Frontal cortex (tissue), 4 donors: ENCODE results near the gene ECHDC3. TPM values are rescaled to one million over a fixed set of nuclear protein-coding genes. Genes with fewer than 3 reads are reported as not detected.
"Not testable (repeated sequence)": the region's sequence is repeated elsewhere in the genome, so short reads cannot be mapped to it uniquely, and the experiment has no call there.

ENCODE experiments used
- DNase-seq, 2 donors: peaks; one replicate each; pipeline ENCODE4 v3.0.0; 2012; ENCODE audit warnings: low spot score in 2 of 2
- FAIRE-seq: peaks from 2 replicates; lab custom pipeline; 2012; peaks lifted over from hg19 to GRCh38; lab: Jason Lieb, UNC
- total RNA-seq: library from RNA; depleted of rRNA; stranded (reverse); fragments of >200 nt; gene quantifications from one replicate; pipeline ENCODE4 v1.2.3, GENCODE V29; 2014
- donor health status: control.
- donor health status: control.
- donor health status: control.

The ECHDC3 gene, protein sequence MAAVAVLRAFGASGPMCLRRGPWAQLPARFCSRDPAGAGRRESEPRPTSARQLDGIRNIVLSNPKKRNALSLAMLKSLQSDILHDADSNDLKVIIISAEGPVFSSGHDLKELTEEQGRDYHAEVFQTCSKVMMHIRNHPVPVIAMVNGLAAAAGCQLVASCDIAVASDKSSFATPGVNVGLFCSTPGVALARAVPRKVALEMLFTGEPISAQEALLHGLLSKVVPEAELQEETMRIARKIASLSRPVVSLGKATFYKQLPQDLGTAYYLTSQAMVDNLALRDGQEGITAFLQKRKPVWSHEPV
- 1.6 TPM for total RNA-seq

DNA sequence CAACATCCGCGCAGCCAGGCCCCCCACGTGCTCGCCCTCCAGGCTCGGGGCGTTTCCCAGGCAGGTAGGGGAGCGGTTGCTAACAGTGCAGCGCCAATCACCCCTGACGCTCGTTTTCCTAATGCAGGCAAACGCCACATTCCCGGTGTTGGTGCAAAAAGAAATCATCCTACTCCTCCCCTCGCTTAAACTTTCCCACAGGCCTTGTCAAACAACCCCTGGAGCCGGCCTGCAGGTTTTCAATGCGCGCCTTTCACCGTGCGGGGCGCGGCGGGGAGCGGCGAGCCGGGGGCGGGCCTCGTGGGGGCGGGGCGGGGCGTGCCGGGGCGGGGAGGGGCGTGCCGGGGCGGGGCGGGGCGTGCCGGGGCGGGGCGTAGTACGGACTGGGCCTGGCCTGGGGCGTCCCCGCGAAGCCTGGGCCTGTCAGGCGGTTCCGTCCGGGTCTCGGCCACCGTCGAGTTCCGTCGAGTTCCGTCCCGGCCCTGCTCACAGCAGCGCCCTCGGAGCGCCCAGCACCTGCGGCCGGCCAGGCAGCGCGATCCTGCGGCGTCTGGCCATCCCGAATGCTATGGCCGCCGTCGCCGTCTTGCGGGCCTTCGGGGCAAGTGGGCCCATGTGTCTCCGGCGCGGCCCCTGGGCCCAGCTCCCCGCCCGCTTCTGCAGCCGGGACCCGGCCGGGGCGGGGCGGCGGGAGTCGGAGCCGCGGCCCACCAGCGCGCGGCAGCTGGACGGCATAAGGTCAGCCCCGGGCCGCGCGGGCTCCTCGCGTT, at the start of gene ECHDC3:
Gene ECHDC3, plus strand, starts transcription at position 374 of the 770 bp plus-strand sequence. Its CDS starts 195 bp downstream, at position 569.
- peak; percentile 78 to 85 for DNase-seq
- no peak for FAIRE-seq

DNA sequence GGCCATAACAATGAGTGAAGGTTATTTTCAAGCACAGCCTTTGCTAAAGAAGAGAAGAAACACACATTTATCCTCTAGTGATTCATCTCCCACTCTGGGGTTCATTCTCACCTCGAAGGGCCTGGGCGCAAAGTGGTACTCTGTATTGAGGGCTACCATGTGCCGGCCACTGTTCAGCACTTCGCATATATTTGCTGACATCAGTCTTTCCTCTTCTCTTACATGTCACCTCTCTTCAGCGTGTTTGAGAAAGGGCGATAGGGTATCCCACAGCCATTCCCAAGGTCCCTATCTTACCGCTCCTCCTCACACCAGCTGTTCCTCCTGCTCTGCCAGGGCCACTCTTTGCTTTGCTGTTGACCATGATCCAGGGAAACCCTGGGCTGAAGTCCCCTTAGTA, 48.8 kb upstream of the ECHDC3 start:
- DNase-seq: no peak
- no peak for FAIRE-seq

DNA sequence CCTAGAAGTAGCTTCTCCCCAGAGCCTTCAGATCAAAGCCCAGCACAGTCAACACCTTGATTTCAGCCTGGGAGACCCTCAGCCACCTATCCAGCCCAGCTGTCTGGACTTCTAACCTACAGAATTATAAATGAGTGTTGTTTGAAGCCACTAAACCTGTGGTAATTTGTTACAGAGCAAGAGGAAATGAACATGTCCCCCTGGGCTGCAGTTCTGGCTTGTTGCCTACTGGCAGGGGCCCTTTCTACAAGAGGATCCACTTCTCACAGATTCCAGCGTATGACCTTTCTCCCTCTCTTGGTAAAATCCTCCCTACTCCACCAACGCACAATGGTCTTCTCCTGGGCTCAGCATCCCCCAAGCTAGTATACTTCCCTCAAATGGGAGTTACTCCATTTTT, 46.4 kb upstream of the ECHDC3 start:
- no peak for FAIRE-seq
- DNase-seq: no peak

DNA sequence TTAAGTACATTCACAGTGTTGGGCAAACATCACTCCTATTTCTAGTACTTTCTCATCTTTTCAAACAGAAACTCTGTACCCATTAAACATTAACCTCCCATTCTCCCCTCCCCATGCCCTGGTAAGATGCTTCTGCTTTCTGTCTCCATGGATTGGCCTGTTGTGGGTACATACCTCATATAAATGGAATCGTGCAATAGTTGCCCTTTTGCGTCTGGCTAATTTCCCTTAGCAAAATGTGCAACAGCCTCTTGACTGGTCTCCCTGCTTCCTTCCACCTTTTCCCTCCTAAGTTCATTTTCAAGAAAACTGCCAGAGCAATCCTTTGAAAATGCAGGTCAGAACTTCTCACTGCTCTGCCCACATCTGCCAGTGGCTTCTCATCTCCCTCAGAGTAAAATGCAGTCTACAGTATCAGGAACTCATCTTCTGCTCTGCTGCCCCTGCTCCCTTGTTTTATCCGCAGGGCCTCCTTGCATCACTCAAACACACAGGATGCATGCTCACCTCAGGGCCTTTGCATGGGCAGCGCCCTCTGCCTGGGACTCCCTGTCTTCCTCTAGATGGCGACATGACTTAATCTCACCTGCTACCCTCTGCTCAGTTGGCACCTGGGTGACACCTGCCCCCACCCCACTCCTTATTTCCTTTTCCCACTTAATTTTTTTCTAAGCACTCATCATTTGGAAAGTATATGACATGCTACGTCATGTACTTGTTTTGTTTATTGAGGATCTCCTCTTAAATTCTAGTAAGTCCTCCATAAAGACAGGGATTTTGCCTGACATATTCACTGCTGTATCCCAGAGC, 44.3 kb upstream of the ECHDC3 start:
- DNase-seq: no peak
- FAIRE-seq: no peak

DNA sequence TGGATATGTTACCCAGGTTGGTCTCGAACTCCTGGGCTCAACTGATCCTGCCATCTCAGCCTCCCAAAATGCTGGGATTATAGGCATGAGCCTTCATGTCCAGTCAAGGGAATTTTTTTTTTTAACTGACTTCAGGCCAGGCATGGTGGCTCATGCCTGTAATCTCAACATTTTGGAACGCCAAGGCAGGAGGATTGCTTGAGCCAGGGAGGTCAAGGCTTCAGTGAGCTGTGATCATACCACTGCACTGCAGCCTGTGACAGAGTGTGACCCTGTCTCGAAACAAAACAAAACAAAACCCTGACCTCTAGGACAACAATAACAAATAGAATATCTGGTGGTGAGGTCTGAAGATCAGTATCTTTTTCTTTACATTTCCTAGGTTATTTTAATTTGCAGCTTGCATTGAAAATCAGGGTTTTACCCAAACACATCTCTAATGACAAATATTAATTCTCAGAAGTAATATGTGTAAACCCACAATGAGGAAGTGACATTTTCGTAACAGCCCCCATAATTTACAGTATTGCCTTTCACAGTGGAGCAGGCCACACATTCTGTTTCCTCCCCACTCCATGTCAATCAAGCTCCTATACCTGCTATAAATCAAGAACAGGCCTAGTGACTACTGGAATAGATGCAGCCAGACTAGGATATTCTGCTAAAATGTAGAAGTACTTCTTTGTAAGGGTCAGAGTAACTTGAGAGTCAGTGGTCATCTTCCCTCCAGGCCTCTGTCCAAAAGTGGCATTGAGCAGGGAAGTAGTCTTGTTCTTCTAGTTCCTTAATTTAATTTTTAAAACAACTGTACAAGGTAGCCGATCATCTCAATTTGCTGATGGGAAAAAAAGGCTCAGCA, 43.3 kb upstream of the ECHDC3 start:
- FAIRE-seq: no peak
- no peak for DNase-seq

DNA sequence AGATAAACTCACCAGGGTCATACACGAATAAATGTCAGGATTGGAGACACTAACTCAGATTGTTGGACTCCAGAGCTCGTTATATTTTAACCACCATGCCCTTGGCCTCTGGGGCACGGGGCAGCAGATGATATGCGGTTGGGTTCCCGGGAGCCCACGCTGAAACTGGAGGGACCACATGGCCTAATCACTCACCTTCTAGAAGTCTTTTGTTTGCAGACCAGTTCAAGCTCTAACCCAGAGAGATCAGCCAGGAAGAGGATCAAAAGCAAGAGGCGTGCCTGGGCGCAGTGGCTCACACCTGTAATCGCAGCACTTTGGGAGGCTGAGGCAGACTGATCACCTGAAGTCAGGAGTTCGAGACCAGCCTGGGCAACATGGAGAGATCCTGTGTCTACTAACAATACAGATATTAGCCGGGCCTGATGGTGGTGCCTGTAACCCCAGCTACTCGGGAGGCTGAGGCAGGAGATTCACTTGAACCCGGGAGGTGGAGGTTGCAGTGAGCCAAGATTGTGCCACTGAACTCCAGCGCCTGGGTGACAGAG, 42.6 kb upstream of the ECHDC3 start:
- DNase-seq (no peak), FAIRE-seq (no peak)

DNA sequence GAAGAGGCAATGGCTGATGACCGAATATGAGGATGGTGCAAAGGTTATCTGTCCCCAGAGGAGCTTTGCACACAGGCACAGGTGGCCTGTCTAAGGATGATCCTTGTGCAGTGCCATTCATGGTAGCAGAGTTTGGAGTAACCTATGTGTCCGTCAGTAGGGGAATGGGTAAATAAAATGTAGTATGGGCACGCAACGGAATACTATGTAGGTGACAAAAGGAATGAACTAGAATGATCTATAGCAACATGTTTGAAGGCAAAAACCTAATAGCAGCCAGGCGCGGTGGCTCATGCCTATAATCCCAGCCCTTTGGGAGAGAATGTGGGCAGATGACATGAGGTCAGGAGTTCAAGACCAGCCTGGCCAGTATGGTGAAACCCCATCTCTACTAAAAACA, 41.6 kb upstream of the ECHDC3 start:
- FAIRE-seq: no peak
- DNase-seq: no peak

DNA sequence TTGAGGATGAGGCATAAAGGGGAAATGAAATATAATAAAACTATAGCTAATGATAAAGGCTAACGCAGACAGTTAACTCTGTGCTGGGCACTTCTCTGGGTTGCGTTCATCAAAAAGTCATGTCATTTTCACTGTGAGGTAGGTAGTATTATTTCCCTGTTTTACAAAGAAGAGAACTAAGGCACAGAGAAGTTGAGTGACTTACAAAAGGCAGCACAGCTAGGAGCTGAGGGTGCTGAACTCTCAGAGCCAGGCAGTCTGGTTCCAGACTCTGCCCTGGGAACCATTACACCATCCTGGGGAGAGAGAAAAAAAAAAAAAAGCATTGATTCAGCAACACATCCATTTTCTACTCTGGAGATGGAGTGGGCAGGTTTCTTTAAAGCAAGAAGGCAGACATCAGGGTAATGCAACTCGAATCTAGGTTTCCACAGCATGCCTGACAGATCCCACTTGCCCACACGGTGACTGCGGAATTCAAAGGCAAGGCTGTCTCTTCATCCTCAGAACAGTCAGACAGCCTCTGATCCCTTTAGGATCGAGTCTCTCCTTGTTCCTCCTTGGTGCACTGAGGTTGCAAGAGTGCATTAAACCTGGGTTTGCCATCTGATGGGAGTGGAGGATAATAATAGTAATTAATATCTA, 40.6 kb upstream of the ECHDC3 start:
- FAIRE-seq: no peak

DNA sequence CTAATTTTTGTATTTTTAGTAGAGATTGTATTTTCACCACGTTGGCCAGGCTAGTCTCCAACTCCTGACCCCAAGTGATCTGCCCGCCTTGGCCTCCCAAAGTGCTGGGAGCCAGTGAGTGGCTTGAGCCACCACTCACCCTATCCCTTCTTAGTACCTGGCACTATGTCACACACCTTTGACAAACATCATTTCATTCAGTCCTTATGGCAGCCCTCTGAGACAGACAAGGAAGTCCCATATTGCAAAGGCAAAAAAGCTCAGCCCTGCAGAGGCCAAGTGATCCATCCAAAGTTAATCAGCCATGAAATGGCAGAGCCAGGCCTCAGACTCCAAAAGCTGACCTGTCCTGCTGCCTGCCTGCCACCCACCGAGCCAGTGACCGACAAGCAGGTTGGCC, 39.9 kb upstream of the ECHDC3 start:
- DNase-seq: no peak
- FAIRE-seq: no peak

More for the DNA sequence above, 40.6 kb upstream of the ECHDC3 start:
- DNase-seq: no peak

DNA sequence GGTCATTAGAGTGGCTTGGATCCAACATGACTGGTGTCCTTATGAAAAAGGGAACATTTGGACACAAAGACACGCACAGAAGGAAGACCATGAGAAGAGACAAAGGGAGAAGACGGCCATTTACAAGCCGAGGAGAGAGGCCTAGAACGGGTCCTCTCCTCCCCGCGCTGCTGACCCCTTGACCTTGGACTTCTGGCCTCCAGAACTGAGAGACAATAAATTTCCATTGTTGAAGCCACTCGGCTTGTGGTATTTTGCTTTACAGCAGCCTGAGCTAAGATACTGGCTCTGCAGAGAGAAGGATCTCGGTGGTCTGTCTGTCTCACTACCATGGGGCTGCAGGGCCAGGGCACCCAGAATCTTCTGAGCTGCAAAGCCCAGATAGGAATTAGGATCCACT, 38.1 kb upstream of the ECHDC3 start:
- no peak for DNase-seq
- FAIRE-seq: no peak

DNA sequence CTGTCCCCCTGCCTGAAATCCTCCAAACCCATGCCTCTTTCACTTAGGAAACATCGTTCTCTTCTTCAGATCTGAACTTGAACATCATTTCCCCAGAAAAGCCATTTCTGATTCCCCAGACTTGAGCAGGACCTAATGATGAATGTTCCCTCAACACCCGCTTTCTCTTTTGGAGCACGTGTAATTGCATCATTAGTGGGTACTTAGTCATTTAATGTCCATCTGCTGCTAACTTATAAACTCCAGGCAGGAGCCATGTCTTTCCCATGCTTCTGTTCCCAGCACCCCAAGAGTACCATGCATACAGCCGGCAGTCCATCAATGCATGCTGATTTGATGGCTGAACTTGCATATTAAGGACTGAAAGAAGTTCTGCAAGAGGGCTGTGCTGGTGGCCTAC, 36.5 kb upstream of the ECHDC3 start:
- FAIRE-seq: no peak

DNA sequence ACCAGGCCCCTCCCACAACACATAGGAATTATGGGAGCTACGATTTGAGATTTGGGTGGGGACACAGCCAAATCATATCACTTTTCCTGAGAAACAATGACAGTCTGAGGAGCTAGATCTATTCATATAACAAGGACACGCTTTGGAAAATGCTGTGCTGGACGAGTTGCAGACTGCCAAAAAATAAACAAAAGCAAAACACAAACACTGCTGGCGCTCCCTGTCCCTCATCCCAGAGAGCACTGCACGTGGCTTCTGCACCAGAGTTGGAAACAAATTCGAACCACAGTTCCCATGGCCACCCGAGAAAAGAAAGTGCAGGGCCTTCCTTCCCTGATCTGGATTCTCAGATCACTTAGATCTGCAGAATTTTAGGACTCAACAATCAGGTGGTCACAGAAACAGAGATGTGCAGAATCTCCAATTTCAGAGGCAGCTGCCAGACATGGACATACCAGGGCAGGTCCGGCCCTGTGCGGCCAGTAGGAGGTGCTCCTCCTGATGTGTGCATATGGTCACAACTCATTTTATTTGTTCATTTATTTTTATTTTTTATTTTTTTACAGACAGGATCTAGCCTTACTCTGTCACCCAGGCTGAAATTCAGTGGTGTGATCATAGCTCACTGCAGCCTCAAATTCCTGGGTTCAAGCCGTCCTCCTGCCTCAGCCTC, 35.2 kb upstream of the ECHDC3 start:
- DNase-seq: no peak
- FAIRE-seq: no peak

More for the DNA sequence above, 36.5 kb upstream of the ECHDC3 start:
- no peak for DNase-seq

DNA sequence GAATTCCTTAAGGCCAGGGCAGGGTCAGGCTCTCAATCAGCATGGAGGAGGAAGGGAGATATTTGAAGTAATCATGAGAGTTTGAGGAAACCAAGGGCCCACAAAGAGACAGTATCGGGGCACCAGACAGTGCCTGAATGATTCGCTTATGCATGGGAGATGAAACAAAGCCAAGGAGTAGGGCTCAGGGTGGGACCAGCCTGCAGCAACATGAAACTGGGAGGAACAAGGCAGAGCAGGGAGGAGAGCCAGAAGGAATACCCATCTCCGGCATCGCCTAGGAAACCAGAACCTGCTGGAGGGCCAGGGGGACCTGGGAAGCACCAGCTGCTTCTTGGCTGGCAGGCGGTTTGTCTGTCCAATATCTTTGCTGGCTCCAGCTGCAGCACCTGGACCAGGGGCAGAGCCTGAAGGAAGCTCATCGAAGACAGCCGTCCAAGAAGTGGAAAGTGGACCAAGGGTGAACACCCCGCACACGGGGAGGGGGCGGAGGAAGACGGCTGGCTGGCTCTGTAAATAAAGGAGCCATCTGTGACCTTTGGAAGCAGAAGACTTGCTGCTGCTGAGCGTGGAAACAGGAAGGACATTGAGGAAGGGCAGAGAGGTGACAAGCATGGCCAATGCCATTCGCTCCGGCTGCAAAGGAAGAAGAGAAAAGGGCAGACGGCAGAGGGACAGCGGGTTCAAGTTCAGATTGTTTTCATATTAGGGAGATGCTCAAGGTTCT, 34.4 kb upstream of the ECHDC3 start:
- FAIRE-seq: no peak
- DNase-seq: no peak

DNA sequence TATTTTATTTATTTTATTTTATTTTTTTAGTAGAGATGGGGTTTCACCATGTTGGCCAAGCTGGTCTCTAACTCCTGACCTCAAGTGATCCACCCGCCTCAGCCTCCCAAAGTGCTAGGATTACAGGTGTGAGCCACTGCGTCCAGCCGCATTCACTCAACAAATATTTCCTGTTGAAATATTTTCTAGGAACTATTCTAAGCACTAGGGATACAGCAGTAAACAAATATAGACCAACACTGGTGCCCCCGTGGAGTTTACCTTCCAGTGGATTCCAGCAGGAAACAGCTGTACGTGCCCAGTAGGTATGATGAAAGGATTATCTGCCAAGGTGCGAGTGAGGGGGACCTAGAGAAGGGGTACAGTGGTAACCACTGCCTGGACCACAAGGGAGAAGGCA, 33.4 kb upstream of the ECHDC3 start:
- FAIRE-seq, DNase-seq: not testable (repeated sequence)

DNA sequence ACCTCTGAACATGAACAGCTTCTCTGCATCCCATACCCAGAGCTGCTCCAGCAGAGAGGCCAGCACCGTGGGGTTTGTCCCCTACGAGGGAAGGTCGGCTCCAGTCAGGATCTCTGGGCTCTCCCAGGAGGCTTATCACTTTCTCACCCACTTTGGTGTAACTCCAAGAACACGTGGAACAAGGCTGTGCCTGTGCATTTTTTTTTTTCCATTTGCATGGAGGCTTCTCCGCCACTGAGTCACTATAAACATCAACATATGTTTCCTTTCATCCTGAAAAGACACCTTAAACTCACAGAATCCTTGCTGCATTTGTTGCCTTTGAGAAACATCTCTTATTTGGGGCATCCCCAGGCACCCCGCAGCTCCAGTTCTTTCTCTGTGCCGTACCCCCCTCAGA, 29.4 kb upstream of the ECHDC3 start:
- FAIRE-seq (no peak), DNase-seq (no peak)

DNA sequence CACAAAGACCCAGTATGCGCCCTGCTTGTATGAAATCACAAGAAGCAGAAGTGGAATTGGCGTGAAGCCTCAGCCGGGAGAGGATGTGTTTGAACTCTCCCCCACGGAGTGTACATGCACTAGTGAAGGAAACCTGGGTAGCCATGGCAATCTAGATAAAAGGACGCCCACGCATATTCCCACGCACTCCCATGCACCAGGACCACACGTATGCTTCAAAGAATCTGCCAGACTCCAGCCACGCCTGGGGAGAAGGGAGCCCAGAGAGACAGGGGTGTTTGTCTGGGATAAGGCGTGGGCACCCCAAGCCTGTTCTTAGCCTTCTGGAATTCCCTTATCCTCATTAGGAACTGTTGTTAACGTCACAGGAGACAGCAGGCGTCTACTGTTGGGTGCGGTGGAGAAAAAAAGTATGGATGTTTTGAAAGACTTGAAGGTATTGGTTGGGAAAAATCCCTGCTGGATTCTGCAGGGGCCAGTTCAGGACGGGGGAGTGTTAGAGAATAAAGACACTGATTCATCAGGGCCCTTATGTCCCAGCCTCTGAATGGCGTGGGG, 28.9 kb upstream of the ECHDC3 start:
- FAIRE-seq (no peak), DNase-seq (peak in 1 of 2 donors; percentile 32)

DNA sequence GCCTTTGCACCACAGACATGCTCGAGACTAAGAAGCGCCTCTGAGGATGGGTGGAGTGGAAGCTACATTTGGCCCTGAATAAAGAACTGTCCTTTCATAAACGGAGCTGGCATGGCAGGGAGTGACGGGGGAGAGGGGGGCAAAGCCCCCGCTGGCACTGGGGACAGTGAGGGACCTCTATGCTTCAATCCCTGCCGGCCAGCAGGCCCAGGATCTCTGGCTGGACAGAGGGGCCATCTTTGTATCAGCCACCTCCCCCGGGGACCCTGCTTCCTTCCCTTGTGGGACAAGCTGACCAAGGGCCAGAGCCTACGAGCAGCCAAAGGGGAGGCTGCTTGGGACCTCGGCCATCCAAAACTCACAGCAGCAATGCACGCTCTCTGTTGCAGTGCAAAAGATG, 28.2 kb upstream of the ECHDC3 start:
- no peak for DNase-seq
- no peak for FAIRE-seq
